Adrenal gland (tissue), 12 donors: ENCODE measurements around the gene ATE1. TPM values are rescaled to one million over a fixed set of nuclear protein-coding genes. Genes with fewer than 3 reads are reported as not detected.

Experiments
- DNase-seq, 7 donors: peaks; one replicate each; pipeline ENCODE4 v3.0.0-alpha.2; 2019 to 2020
- H3K27ac ChIP-seq, 5 donors: fragments of 200-600 bp; sonication (generic) in 4 of 5; 1 replicate in 3 of 5; 2 replicates in 2 of 5; pipeline versions ENCODE4 v1.5.1 to v1.8.0; 2016 to 2020; ENCODE audit warnings: mild to moderate bottlenecking in 1 of 5
- H3K27me3 ChIP-seq: fragments of 200-600 bp; 2 replicates; pipeline ENCODE4 v1.8.0; 2021
- H3K36me3 ChIP-seq, 2 donors: fragments of 200-600 bp; replicated peaks in 1 of 2; 1 replicate in 1 of 2; 2 replicates in 1 of 2; pipeline versions ENCODE4 v1.5.1 to v1.8.0; 2018 to 2022
- H3K4me1 ChIP-seq, 2 donors: fragments of 200-600 bp; replicated peaks in 1 of 2; 1 replicate in 1 of 2; 2 replicates in 1 of 2; pipeline versions ENCODE4 v1.5.1 to v1.8.0; 2018 to 2021
- H3K4me3 ChIP-seq, 4 donors: fragments of 200-600 bp; sonication (generic) in 3 of 4; one replicate each; pipeline ENCODE4 v1.5.1; 2016 to 2018
- H3K9me3 ChIP-seq, 3 donors: fragments of 200-600 bp; sonication (generic) in 1 of 3; replicated peaks in 1 of 3; 1 replicate in 2 of 3; 2 replicates in 1 of 3; pipeline versions ENCODE4 v1.5.1 to v1.8.0; 2016 to 2021
- POLR2A ChIP-seq, 2 donors: fragments of 450-650 bp; IDR thresholded peaks; one replicate each; pipeline ENCODE4 v1.6.1; 2017; ENCODE audit warnings: antibody characterized with exemption in 2 of 2, mild to moderate bottlenecking in 2 of 2, moderate library complexity in 1 of 2
- WGBS, 4 donors: extraction: QIAGEN DNeasy Blood & Tissue Kit in 2 of 4; methylation state at CpG; one replicate each; pipeline versions ENCODE4 v1.1.5 to v1.1.7; 2013 to 2017; 5-methylcytosine and 5-hydroxymethylcytosine counted together
- intact Hi-C, 2 donors: fragments of 100-400 bp; cut with DNase I; formaldehyde crosslinking; loops; one replicate each; pipeline versions ENCODE4 v1.14.1 to v1.15.0; 2022 to 2023
- polyA plus RNA-seq, 3 donors: library from polyadenylated mRNA; stranded (reverse); fragments of 200-250 nt in 2 of 3; fragments of 350-450 nt in 1 of 3; fragmentation: Illumina TruSeq in 1 of 3; extraction: RNeasy Lipid Tissue Mini Kit (QIAGEN cat#74804) in 1 of 3; gene quantifications; one replicate each; pipeline ENCODE4 v1.2.3, GENCODE V29; 2013 to 2014
- total RNA-seq, 9 donors: library from RNA; depleted of rRNA in 4 of 9; stranded (reverse); fragments of >200 nt in 4 of 9; fragments of 120-200 nt in 1 of 9; fragmentation: NEBNext Ultra II Directional in 1 of 9; extraction: Animal tissue kit (Norgen Biotek cat#: 25700) in 1 of 9; gene quantifications; one replicate each; pipeline versions ENCODE4 v1.1.0 to v1.2.4, GENCODE V29; 2013 to 2023
- TF ChIP-seq, protein P1 (sequence below), 6 experiments: fragments of 450-650 bp in 4 of 6; fragments of 200-600 bp in 2 of 6; sonication (generic) in 1 of 6; IDR thresholded peaks; 1 replicate in 5 of 6; 2 replicates in 1 of 6; pipeline versions ENCODE4 v1.5.1 to v1.8.0; 2016 to 2021; ENCODE audit warnings: antibody characterized with exemption in 6 of 6, mild to moderate bottlenecking in 2 of 6, moderate library complexity in 1 of 6
- donor health status: healthy with polysubstance abuse.
- donor health status: Bipolar disorder and iron deficiency.
- donor health status: DM: yes; HTN: yes; CAD: no.
- donor health status: DM: no; HTN: no; CAD: no.
- donor health status: DM: no; HTN: no; CAD: no.
- donor health status: DM: yes; HTN: yes; CAD: no.

ATE1 gene
- total and polyA plus RNA-seq, 12 donors, result 4.2 to 53.7 (median 31.9) TPM

- no peaks in the 10 kb centered on the region for H3K9me3 ChIP-seq
- no peaks in the 10 kb centered on the region for H3K27me3 ChIP-seq
- TF ChIP-seq POLR2A (IDR thresholded peaks at IDR 0.05), result no peak
- TF ChIP-seq, protein P1, sequence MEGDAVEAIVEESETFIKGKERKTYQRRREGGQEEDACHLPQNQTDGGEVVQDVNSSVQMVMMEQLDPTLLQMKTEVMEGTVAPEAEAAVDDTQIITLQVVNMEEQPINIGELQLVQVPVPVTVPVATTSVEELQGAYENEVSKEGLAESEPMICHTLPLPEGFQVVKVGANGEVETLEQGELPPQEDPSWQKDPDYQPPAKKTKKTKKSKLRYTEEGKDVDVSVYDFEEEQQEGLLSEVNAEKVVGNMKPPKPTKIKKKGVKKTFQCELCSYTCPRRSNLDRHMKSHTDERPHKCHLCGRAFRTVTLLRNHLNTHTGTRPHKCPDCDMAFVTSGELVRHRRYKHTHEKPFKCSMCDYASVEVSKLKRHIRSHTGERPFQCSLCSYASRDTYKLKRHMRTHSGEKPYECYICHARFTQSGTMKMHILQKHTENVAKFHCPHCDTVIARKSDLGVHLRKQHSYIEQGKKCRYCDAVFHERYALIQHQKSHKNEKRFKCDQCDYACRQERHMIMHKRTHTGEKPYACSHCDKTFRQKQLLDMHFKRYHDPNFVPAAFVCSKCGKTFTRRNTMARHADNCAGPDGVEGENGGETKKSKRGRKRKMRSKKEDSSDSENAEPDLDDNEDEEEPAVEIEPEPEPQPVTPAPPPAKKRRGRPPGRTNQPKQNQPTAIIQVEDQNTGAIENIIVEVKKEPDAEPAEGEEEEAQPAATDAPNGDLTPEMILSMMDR (IDR thresholded peaks at IDR 0.05), result no peak
- no peak overlapping the region for H3K4me3 ChIP-seq
- WGBS, 4 donors, result 89 to 100% (median 94%) methylated on average over 2 of the region's 2 CpGs
- peaks cover 0 to 38% of the 10 kb centered on the region in 2 donors for H3K36me3 ChIP-seq
- H3K4me1 ChIP-seq, result no peaks in the 10 kb centered on the region
- no peak overlapping the region for H3K27ac ChIP-seq
- DNase-seq, result no peak
- intact Hi-C loops, result no loop called here
Measured at GRCh38 chr10:121961456-121961855, 33.6 kb upstream of the ATE1 start.

DNA sequence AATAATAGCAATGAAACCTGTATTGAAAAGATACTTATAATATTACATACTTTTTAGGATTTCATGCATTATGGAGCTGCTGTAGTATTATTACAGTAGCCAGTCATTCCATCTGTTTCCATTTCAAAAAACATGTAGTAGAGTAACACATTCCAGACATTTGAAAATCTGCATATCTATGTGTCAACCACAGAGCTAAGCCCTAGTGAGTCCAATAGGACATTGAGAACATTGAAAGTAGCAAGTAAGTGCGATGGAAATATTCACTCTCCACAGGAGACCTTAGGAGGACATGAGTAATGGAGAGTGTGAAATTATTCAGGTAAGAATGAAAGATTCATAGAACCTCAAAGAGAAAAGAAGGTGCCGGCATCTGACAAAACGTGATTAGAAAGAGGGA lies 31.8 kb upstream of the ATE1 start:
- Histone ChIP-seq H3K4me3 (no peak overlapping the region), H3K4me1 (no peaks in the 10 kb centered on the region), H3K36me3 (peaks cover 0 to 25% of the 10 kb centered on the region in 2 donors), H3K27me3 (no peaks in the 10 kb centered on the region), H3K9me3 (no peaks in the 10 kb centered on the region), H3K27ac (no peak overlapping the region)
- TF ChIP-seq, protein P1 (IDR thresholded peaks at IDR 0.05), result no peak
- TF ChIP-seq POLR2A (IDR thresholded peaks at IDR 0.05), result no peak
- intact Hi-C loops, result no loop called here
- no peak for DNase-seq
- 89 to 96% (median 94%) methylated on average over 3 of the region's 3 CpGs for WGBS, 4 donors

GRCh38 chr10:121956111-121957061 lies 28.6 kb upstream of the ATE1 start:
- intact Hi-C loops, result no loop called here
- TF ChIP-seq, protein P1 (IDR thresholded peaks at IDR 0.05), result no peak
- no peak for TF ChIP-seq POLR2A (IDR thresholded peaks at IDR 0.05)
- Histone ChIP-seq H3K4me3 (no peak overlapping the region), H3K27ac (no peak overlapping the region), H3K36me3 (peaks cover 0 to 25% of the 10 kb centered on the region in 2 donors), H3K27me3 (no peaks in the 10 kb centered on the region), H3K9me3 (no peaks in the 10 kb centered on the region), H3K4me1 (no peaks in the 10 kb centered on the region)
- no peak for DNase-seq
- 80 to 84% (median 82%) methylated on average over 7 of the region's 7 CpGs for WGBS, 4 donors

DNA sequence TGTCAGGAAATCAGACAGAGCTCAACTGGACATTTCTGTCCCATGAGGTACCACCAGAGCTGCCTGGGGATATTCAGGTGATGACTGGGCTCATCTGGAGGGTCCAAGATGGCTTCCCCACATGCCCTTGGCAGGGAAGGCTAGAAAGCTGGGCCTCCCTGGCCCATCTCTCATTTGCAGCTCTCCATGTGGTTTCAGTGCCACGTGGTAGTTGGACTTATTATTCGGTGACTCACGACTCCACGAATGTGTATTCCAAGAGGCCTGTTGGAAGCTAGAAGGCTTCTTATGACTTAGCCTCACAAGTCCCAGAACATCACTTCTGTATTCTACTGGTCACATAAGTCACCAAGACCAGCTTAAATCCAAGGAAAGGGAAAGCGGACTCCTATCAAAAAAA lies 24.4 kb upstream of the ATE1 start:
- H3K4me1 ChIP-seq, result no peaks in the 10 kb centered on the region
- H3K9me3 ChIP-seq, result no peaks in the 10 kb centered on the region
- TF ChIP-seq, protein P1 (IDR thresholded peaks at IDR 0.05), result no peak
- no peak for TF ChIP-seq POLR2A (IDR thresholded peaks at IDR 0.05)
- WGBS, 4 donors, result 83 to 95% (median 92%) methylated on average over 1 to 5 of the region's 5 CpGs
- no peak overlapping the region for H3K4me3 ChIP-seq
- peaks cover 0 to 5% of the 10 kb centered on the region in 2 donors for H3K36me3 ChIP-seq
- no peak for DNase-seq
- no peaks in the 10 kb centered on the region for H3K27me3 ChIP-seq
- no peak overlapping the region for H3K27ac ChIP-seq
- intact Hi-C loops, result no loop called here
